ENCODE measurements around the gene ENTPD2.

ENTPD2 gene

GRCh38 chr9:137015976-137016375 lies 37.9 kb downstream of the ENTPD2 start:
- H3K4me2 ChIP-seq (ENCODE audit: low read length) = no peak overlapping the region
- no peaks in the 10 kb centered on the region for H3K4me1 ChIP-seq
- H2AFZ ChIP-seq = no peak overlapping the region
- H3K79me2 ChIP-seq = no peaks in the 10 kb centered on the region
- H3K4me3 ChIP-seq (ENCODE audit: low read depth, low read length) = no peak overlapping the region
- TF ChIP-seq CTCF (IDR thresholded peaks at IDR 0.05) = no peak
- no peak overlapping the region for H3K9ac ChIP-seq
- no peaks in the 10 kb centered on the region for H3K36me3 ChIP-seq (ENCODE audit: control insufficient read depth, insufficient read depth, low read length)
- no peaks in the 10 kb centered on the region for H3K27me3 ChIP-seq (ENCODE audit: control insufficient read depth, insufficient read depth, low read length)
- no peaks in the 10 kb centered on the region for H3K9me3 ChIP-seq (ENCODE audit: control insufficient read depth, low read length)
- H3K27ac ChIP-seq = no peak overlapping the region

GRCh38 chr9:137015540-137015930 lies 38.3 kb downstream of the ENTPD2 start:
- no peak for TF ChIP-seq CTCF (IDR thresholded peaks at IDR 0.05)
- no peak overlapping the region for H3K4me3 ChIP-seq (ENCODE audit: low read depth, low read length)
- no peak overlapping the region for H3K27ac ChIP-seq
- no peak overlapping the region for H3K4me2 ChIP-seq (ENCODE audit: low read length)
- no peaks in the 10 kb centered on the region for H3K27me3 ChIP-seq (ENCODE audit: control insufficient read depth, insufficient read depth, low read length)
- no peak overlapping the region for H3K9ac ChIP-seq
- H3K9me3 ChIP-seq (ENCODE audit: control insufficient read depth, low read length) = no peaks in the 10 kb centered on the region
- H3K79me2 ChIP-seq = no peaks in the 10 kb centered on the region
- H2AFZ ChIP-seq = no peak overlapping the region
- H3K36me3 ChIP-seq (ENCODE audit: control insufficient read depth, insufficient read depth, low read length) = no peaks in the 10 kb centered on the region
- H3K4me1 ChIP-seq = no peaks in the 10 kb centered on the region

- H3K9me3 ChIP-seq (ENCODE audit: control insufficient read depth, low read length) = no peaks in the 10 kb centered on the region
- no peaks in the 10 kb centered on the region for H3K4me1 ChIP-seq
- no peak overlapping the region for H3K4me3 ChIP-seq (ENCODE audit: low read depth, low read length)
- no peaks in the 10 kb centered on the region for H3K36me3 ChIP-seq (ENCODE audit: control insufficient read depth, insufficient read depth, low read length)
- TF ChIP-seq CTCF (IDR thresholded peaks at IDR 0.05) = no peak
- no peak overlapping the region for H3K4me2 ChIP-seq (ENCODE audit: low read length)
- no peak overlapping the region for H2AFZ ChIP-seq
- H3K79me2 ChIP-seq = no peaks in the 10 kb centered on the region
- H3K27ac ChIP-seq = no peak overlapping the region
- no peaks in the 10 kb centered on the region for H3K27me3 ChIP-seq (ENCODE audit: control insufficient read depth, insufficient read depth, low read length)
- H3K9ac ChIP-seq = no peak overlapping the region
Measured at GRCh38 chr9:137014776-137015539, 38.9 kb downstream of the ENTPD2 start.

GRCh38 chr9:137014166-137014565 lies 39.7 kb downstream of the ENTPD2 start:
- no peaks in the 10 kb centered on the region for H3K4me1 ChIP-seq
- TF ChIP-seq CTCF (IDR thresholded peaks at IDR 0.05) = no peak
- H3K9me3 ChIP-seq (ENCODE audit: control insufficient read depth, low read length) = no peaks in the 10 kb centered on the region
- no peak overlapping the region for H3K9ac ChIP-seq
- no peak overlapping the region for H3K27ac ChIP-seq
- no peaks in the 10 kb centered on the region for H3K27me3 ChIP-seq (ENCODE audit: control insufficient read depth, insufficient read depth, low read length)
- no peak overlapping the region for H3K4me3 ChIP-seq (ENCODE audit: low read depth, low read length)
- no peaks in the 10 kb centered on the region for H3K36me3 ChIP-seq (ENCODE audit: control insufficient read depth, insufficient read depth, low read length)
- H3K4me2 ChIP-seq (ENCODE audit: low read length) = no peak overlapping the region
- no peaks in the 10 kb centered on the region for H3K79me2 ChIP-seq
- H2AFZ ChIP-seq = no peak overlapping the region

GRCh38 chr9:137013571-137013940 lies 40.3 kb downstream of the ENTPD2 start:
- Histone ChIP-seq H3K27ac (no peak overlapping the region), H3K79me2 (no peaks in the 10 kb centered on the region), H3K36me3 (ENCODE audit: control insufficient read depth, insufficient read depth, low read length) (no peaks in the 10 kb centered on the region)

More at GRCh38 chr9:137013571-137013940, 40.3 kb downstream of the ENTPD2 start:
- Histone ChIP-seq H3K27me3 (ENCODE audit: control insufficient read depth, insufficient read depth, low read length) (no peaks in the 10 kb centered on the region), H2AFZ (no peak overlapping the region), H3K4me2 (ENCODE audit: low read length) (no peak overlapping the region), H3K9me3 (ENCODE audit: control insufficient read depth, low read length) (no peaks in the 10 kb centered on the region), H3K9ac (no peak overlapping the region), H3K4me1 (no peaks in the 10 kb centered on the region), H3K4me3 (ENCODE audit: low read depth, low read length) (no peak overlapping the region)
- no peak for TF ChIP-seq CTCF (IDR thresholded peaks at IDR 0.05)

All from parathyroid adenoma (tissue), 2 donors.